ENCODE data around the gene PLEKHN1.

- TF ChIP-seq CTCF (conservative IDR thresholded peaks at IDR 0.05; ENCODE audit: low read length) (no peak), EZH2phosphoT487 (IDR thresholded peaks at IDR 0.05; ENCODE audit: borderline replicate concordance, low read depth, low read length) (no peak)
Observed at GRCh38 chr1:938711-939489, 27.4 kb upstream of the PLEKHN1 start.
